ENCODE measurements around the gene OPA3.

DNA sequence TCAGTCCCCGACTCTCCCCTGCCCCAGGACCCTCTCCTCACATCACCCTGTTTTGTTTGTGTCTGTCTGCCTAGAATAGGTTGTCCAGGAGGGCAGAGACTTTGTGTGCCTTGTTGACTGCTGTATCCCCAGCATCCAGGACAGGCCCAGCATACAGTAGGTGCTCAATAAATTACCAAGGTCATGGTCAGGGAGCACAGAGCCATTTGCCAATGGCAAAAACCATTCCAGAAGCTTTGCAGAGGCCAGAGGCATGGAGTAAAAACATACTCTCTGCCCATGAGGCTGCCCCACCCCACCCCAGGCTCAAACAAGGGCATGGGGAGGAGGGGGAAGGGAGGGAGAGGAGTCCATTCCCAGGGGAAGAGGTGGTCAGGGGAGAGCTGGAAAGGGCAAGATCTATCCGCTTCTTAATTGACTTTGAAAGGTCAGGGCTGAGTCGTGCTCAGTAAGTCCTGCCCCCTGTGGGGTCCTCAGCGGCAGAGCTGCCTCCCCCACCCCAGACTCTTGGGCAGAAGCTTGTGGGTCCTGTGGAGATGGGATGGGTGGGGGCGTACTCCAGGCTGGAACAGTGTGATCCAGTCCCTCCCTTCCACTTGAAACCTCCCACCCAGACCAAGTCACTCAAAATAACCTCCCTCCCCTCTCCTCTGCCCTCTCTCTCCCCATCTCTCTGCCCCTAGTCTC, 13.0 kb upstream of the OPA3 start:
- TF ChIP-seq CTCF (IDR thresholded peaks at IDR 0.05), result no peak
- no peak for TF ChIP-seq ZFX (IDR thresholded peaks at IDR 0.05; ENCODE audit: borderline replicate concordance)

Measured in 22Rv1 (cell line).